Fibroblast of gingiva (primary cell): Measurements from ENCODE around the gene NKD1.

Experiments used
- DNase-seq: peaks from one replicate; pipeline ENCODE4 v3.0.0-alpha.2; 2011; ENCODE audit warnings: low read depth

The NKD1 gene

DNA sequence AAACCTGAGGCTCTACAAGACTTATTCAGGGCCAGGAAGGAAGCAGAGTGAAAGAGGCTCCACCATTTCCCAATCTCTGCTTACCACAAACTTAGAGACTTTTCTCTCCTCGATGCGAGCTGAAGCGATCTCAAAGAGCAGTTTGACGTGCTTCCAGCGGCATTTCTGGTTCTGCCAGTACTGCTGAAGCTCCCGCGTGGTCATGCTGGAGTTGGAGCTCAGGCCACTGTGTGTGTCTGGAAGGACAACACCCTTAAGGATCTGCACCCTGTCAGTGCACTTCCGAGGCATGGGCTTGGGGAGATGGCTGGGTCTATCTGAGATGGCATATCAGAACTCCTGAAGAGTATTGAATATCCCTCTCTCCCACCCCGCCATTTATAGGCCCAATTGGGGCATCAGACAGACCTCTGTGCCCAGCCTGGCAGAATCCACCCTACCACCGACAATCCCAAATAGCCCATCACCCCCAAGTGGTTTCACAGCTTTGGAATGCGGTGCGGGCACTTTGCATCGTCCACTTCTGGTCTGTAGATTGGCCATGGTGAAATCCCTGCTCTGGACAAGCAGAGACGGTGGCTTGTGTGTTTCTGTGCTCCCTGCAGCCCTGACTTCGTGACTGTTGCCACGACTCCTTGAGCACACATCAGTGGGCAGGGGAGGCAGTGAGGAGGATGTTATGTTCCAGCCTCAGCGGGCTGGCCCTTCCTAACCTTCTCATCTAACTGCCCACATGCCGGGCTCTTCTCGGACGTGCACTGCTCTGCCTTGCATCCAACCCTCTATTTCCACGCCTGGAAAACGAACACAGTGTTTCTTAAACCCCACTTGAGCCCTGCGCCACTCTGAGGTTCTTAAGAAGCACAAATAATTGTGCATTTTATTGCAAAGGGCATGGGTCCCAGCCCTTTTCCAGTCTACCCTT lies 127.8 kb downstream of the NKD1 start:
- DNase-seq = no peak

DNA sequence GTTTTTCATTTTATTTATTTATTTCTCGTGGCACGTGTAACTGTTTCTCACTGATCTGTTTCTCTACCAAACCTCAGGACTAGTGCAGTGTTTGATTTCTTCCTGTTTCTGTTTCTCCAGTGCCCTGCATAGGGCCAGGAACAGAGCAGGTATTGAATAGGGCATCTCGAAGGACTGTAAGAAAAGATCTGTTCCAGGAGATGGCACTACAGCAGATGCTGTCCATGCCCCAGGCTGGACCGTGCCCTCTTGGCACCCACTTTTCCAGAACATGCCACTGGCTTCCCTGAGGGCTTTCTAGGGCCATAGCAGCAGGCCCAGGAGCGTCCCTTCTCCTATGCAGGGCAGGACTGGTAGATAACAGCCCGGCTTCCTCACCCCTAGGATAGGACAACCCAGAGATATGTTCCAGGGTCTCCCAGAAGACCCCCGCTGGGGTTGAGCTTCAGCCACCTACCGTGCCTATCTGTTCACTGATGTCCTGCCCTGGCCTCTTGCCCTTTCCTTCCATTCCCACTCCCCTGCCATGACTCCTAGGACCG lies 128.6 kb downstream of the NKD1 start:
- no peak for DNase-seq

DNA sequence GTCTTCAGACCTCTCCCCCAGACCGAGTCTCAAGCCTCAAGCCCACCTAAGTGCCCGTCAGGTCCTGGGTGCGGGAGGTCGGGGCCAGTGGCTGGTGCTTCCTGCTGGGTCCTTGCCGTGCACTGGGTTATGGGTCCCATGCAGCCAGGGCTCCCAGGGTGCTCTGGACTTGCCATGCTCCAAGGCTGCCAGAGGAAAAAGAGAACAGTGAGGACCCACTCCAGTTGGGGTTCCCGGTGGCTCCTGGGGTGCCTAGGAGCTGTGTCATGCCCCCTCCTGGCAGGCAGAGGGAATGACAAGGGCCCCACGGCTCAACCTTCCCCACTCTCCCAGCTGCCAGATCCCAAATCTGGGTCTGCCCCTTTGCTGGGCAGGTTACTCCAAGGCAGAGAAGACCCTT lies 129.2 kb downstream of the NKD1 start:
- no peak for DNase-seq

GRCh38 chr16:50678531-50678930 lies 130.3 kb downstream of the NKD1 start:
- DNase-seq = no peak

DNA sequence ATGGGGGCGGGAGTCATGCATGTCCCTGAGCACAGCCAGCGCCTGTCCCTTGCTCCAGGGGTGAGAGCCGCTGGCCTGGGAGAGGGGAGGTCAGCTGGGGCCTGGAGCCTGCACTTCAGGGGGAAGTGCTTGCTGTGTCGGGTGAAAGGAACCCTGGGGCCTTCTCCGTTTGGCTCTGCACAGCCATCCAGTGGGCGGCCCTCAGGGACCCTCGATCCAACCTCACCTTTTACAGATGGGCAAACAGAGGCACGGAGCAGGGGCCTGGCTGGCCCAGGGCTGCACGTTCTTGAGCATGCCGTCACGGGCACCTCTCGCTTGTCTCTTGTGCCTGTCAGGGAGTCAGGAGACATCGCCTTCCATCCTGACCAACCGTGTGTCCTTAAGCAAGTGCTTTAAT lies 131.1 kb downstream of the NKD1 start:
- DNase-seq = no peak

DNA sequence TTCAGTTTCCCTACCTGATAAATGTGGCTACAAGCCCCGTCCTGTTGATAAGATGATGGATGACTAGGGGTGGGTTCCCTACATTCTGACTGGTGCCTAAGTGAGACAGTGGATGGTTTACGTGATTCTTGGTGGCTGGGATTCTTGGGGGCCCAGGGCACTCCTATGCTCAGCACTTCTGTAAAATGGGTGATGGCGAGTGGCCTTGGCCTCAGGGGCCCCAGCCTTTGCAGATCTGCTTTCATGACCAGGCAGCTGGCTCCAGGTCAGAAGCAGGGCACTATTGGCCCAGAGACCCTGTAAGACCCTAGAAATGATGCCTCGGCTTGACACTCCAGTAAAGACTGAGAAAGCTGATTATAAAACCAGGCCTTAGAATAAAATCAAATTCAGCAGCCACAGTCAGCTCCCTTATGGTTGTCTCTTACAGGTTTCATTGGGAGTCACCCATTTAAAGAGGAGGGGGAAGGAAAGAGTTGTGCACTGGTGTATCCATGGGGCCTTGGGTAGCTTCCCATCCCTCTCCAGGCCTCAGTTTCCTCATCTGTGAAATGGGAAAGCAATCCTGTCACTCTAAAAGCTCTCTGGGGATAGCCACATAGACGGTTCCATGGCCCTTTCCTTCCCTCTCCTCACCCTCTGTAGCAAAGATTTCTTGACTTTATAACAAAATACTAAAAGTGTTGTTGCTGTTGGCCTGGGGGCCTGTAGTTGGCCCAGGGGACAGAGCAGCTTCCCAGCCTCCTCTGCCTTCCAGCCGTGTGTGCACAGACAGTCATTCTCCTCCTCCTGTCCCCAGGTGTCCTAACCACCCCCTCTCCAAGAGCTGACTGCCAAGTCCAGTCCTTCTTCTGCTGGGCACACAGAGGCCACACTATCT lies 131.7 kb downstream of the NKD1 start:
- DNase-seq = no peak

DNA sequence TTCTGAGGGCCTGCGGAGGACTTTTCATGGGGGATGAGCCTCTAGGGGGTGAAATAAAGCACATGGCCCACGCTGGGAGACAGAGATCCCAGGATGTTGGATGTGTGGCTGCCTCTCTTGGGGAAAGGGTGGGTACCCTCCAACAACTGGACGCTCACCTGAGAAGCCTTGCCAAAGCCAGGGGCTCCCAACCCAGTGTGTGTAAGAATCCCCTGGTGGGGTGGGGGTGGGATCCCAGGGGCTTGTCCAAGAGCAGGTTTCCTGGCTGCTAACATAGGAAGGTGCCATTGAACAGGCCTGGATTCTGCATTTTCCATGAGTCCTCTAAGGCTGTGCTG lies 132.3 kb downstream of the NKD1 start:
- no peak for DNase-seq

DNA sequence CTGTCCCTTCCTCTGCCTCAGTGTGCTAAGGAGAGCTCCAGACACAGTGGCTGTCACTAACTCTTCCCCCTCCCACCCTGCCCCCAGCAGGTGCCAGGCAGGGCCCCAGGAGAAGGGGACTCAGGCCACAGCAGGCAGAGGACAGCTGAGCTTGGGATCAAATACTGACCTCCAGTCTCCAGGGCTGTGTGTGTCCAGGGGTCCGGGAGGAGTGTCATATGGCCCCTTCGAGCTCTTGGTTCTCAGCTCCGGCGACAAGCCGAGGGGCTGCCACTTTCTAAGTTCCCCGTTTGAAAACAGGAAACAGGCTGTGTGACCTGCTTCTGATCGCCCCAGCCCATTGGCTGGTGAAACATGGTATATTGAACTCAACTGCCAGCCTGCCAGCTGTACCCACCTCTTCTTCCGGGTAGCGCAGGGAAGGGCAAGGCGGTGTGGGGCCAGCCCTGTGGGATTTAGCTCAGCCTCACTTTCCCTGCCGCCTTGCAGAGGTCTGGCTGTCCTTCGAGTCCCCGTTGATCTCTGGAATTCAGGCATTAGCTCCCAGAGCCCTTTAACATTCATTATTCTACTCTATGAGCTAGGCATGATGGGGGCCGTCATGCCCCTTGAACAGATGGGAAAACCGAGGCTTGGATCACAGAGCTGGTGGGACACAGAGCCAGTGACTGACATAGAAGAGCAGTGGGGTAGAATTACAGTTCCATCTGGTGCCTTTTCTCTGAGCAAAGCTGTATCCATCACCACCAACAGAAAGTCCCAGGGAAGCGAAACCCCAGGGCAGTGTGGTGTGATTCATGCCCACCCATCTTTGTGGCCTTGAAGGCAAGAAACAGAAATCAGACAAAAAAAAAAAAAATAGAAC lies 133.1 kb downstream of the NKD1 start, which contains the start of gene SNX20:
TSS of gene SNX20 (minus strand) at position 292 of the 865 bp plus-strand sequence. CDS start 3,786 bp downstream, outside the sequence.
- DNase-seq = no peak

- no peak for DNase-seq
Observed at GRCh38 chr16:50683689-50684374, 135.6 kb downstream of the NKD1 start.

DNA sequence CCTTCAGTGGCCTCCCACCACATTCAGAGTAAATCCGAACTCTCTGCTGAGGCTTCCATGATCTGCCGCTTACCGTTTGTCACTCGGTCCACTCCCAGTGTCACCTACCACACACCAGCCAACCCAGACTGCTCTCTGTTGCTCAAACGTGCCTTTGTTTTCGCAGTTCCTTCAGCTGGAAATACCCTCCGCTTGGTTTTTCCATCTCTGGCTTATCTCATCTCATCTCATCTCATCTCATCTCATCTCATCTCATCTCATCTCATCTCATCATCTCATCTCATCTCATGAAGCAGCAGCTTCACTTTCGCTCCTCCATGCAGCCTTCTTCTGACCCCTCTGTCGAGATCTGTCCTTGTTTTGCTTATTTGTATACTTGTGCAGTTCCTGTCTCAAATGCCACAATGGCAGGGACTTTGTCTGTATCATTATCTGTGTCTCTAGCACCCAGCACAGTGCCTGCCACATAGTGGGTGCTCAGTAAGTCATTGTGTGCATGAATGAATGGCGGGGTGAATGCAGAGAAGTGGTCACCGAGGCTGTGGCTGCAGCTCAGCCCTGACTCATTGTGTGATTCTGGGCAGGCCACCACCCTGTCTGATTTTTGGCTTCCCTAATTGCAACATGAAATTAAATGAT lies 136.7 kb downstream of the NKD1 start:
- DNase-seq = no peak

DNA sequence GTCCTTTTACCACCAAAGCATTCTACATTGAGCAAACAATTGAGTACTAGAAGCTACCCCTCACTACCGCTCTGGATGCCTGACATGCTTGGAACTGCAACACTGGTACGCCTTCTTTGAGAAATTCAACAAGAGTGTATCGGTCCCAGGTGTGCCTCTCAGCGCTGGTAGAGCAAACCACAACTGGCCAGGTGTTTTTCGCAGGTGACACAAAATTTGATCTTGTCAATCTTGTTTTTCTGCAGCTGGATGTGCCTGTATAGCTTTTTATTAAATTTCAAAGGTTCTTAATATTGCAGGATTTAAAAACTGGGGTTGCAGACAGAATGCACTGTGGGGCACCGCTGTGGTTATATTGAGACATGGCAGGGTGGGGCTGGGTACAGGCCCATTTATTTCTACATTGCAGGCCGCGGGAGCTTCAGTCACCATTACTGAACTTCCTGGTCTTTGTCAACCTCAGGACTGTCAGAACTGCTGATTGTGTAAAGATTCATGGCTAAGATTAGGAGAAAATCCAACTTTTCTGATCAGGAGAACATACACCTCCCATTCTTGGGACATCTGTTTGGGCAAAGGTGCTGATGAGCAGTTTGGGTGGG lies 137.4 kb downstream of the NKD1 start:
- DNase-seq = no peak

DNA sequence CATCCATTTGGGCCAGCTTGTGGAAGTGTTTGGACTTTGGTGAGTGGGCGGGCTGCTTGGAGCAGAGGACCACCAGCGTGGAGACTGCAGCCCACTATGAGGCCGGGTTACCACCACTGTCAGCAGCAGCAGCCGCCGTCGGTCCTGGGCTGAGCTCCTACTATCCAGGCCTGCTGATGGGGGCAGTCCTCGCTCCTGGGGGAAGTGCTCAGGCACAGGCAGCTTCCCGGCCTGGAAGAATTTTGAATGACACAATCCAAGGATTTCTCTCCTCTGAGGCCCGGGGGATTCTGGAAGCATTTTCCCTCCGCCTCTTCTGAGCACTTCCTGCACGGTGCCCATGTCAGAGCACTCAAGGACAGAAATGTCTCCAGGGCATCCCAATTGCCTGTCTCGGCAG lies 139.9 kb downstream of the NKD1 start:
- no peak for DNase-seq

DNA sequence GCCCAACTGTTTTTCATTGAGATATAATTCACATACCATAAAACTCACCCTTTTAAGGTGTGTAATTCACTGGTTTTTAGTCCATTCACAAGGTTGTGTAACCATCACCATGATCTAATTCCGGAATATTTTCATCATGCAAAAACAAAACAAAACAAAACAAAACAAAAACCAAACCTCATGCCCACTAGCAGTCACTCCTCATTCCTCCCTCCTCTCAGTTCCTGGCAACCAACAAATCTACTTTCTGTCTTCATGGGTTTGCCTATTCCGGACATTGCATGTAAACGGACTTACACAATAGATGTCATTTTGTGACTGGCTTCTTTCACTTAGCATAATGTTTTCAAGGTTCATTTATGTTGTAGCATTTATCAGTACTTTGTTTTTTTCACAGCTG lies 140.7 kb downstream of the NKD1 start:
- no peak for DNase-seq

DNA sequence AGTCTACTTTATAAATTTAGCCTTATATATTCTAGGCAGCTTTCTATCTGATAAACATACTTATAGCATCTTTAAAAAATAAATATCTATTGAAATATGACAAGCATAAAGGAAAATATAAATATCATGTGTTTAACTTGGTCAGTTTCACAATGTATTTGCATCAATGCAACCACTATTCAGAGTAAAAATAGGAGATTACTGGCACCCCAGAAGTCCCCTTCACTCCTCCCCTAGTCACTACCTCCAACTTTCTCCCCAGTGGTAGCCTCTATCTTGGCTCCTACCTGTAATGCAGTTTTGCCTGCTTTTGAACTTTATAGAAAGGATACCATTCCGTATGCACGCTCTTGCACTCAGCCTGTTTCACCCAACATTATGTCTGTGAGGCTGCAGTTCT lies 142.0 kb downstream of the NKD1 start:
- DNase-seq = no peak

DNA sequence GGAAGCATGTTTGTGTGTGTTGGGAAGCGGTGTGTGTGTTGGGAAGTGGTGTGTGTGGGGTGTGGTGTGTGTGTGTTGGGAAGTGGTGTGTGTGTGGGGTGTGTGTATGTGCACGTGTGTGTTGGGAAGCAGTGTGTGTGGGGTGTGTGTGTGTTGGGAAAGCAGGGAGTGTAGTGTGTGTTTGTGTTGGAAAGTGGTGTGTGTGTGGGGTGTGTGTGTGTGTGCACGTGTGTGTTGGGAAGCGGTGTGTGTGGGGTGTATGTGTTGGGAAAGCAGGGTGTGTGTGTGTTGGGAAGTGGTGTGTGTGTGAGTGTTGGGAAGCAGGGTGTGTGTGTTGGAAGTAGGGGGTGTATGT lies 144.4 kb downstream of the NKD1 start:
- DNase-seq = no peak

DNA sequence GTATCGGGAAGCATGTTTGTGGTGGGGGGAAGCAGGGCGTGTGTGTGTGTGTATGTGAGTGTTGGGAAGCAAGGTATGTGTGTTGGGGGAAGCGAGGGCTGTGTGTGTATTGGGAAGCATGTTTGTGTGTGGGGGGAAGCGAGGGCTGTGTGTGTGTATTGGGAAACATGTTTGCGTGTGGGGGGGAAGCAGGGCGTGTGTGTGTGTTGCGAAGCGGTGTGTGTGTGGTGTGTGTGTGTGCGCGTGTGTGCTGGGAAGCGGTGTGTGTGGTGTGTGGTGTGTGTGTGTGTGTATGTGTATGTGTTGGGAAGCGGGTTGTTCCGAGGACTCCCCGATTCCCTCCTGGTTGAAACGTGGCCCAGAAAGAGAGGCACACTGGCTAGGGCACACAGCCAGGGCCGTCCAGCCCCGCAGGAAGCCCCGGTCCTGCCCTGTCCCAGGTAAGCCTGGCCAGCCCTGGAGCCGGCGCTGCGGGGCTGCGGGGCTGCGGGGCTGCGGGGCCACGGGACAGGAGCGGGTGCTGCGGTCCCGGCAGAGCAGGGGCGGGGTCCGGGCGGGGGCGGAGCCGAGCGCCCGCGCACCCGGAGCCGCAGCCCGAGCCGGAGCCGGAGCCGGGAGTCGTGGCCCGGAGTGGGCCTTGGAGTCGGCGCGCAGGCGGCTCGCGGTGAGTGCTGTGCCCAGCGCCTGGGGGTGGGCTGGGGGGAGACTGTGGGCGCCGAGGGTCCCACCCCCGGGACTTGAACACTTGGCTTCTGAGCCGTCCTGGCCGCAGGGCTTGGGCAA lies 145.0 kb downstream of the NKD1 start, which contains the start of gene NOD2:
TSS of gene NOD2 (plus strand) at position 608 of the 783 bp plus-strand sequence. CDS start 5,890 bp downstream, outside the sequence.
- DNase-seq = peak; percentile 29

- no peak for DNase-seq
Observed at GRCh38 chr16:50694206-50694605, 146.0 kb downstream of the NKD1 start.

DNA sequence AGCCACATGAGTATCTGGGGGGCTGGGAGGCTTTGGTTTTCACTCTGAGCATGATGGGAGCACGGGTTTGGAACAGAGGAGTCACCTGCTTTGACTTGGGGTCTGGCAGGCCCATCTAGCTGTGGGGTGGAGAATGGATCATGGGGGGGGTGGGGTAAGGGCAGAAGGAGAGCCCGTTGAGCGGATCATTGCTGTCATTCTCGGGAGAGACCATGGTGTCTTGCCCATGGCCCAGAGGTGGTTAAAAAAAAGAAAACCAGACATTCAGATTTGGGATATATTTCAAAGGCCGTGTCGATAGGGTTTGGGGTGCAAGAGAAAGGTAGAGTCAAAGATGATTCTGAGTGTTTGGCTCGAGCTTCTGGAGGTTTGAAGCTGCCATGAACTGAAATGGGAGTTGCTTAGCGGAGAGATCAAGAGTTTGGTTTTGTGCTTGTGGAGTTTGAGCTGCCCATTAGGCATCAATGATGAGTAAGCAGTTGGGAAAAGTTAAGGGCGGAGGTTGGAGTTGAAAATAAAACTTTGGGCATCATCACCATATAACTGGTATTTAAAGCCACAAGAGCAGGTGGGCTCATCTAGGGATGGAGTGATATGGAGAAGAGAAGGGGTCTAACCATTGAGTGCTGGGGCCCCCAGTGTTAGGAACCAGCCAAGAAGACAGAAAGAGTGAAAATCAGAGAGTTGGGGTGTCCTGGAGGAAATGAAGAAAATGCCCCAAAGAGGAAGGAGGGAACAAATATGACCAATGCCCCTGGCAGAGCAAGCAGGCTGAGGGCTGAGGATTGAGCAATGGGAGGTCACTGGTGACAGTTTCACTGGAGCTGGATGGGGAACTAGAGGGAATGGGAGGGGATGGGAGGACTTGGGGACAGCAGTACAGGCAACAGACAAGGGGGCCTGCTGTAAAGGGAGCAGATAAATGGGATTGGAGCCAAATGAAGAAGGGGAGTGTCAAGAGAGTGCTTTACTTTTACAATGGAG lies 147.1 kb downstream of the NKD1 start:
- DNase-seq = no peak
